Omental fat pad (tissue), 4 donors: ENCODE measurements around the gene CALML3. TPM values are rescaled to one million over a fixed set of nuclear protein-coding genes. Genes with fewer than 3 reads are reported as not detected.

Experiments used
- ATAC-seq: fragments of 150-250 bp; one replicate; pipeline ENCODE4 v1.9.1; 2016; ENCODE audit warnings: mild to moderate bottlenecking, moderate library complexity; ENCODE audit not compliant: low FRiP score
- DNase-seq: peaks from one replicate; pipeline ENCODE4 v3.0.0-alpha.2; 2019; ENCODE audit warnings: low spot score
- CTCF ChIP-seq, 3 donors: fragments of 450-650 bp; IDR thresholded peaks; one replicate each; pipeline ENCODE4 v1.5.1; 2016 to 2017; ENCODE audit warnings: antibody characterized with exemption in 3 of 3, mild to moderate bottlenecking in 3 of 3, moderate library complexity in 2 of 3
- total RNA-seq, 4 donors: library from RNA; depleted of rRNA; stranded (reverse); fragments of >200 nt; gene quantifications; one replicate each; pipeline ENCODE4 v1.1.0, GENCODE V29; 2016

Gene CALML3
- total RNA-seq, 4 donors from 2014 or later = not detected

GRCh38 chr10:5486853-5487235 is 37.9 kb upstream of the CALML3 start:
- ATAC-seq = no peak
- no peak for DNase-seq
- TF ChIP-seq CTCF (IDR thresholded peaks at IDR 0.05) = no peak

- ATAC-seq = peak; percentile 54
- TF ChIP-seq CTCF (IDR thresholded peaks at IDR 0.05) = no peak
- no peak for DNase-seq
Measured at GRCh38 chr10:5488272-5489161, 36.2 kb upstream of the CALML3 start.

- DNase-seq (no peak), ATAC-seq (no peak)
- TF ChIP-seq CTCF (IDR thresholded peaks at IDR 0.05) = no peak
Measured at GRCh38 chr10:5490032-5490431, 34.7 kb upstream of the CALML3 start.

- DNase-seq (no peak), ATAC-seq (no peak)
- no peak for TF ChIP-seq CTCF (IDR thresholded peaks at IDR 0.05)
Measured at GRCh38 chr10:5490698-5491464, 33.9 kb upstream of the CALML3 start.

GRCh38 chr10:5491477-5491876 is 33.3 kb upstream of the CALML3 start:
- ATAC-seq = no peak

GRCh38 chr10:5492322-5492855 is 32.4 kb upstream of the CALML3 start:
- DNase-seq = no peak
- ATAC-seq = no peak
- no peak for TF ChIP-seq CTCF (IDR thresholded peaks at IDR 0.05)

More at GRCh38 chr10:5491477-5491876, 33.3 kb upstream of the CALML3 start:
- no peak for DNase-seq
- no peak for TF ChIP-seq CTCF (IDR thresholded peaks at IDR 0.05)
